GM23338 (cell line): ENCODE data around the gene SUB1. TPM values are rescaled to one million over a fixed set of nuclear protein-coding genes. Genes with fewer than 3 reads are reported as not detected.

Experiments used
- ATAC-seq: fragments of 200-7000 bp; cut with Tn5 transposase; 3 replicates; pipeline ENCODE4 v1.9.1; 2020
- DNase-seq: peaks from one replicate; pipeline ENCODE4 v3.0.0-alpha.2; 2015; ENCODE audit warnings: low spot score
- H2AFZ ChIP-seq: fragments of 200-600 bp; sonication (generic); 2 replicates; pipeline ENCODE4 v1.8.0; 2016; ENCODE audit warnings: antibody characterized with exemption, mild to moderate bottlenecking, moderate library complexity
- H3F3A ChIP-seq: fragments of 200-600 bp; sonication (generic); replicated peaks from 2 replicates; pipeline ENCODE4 v1.8.0; 2017; ENCODE audit warnings: antibody characterized with exemption, mixed run types, low read depth
- H3K27ac ChIP-seq: fragments of 200-600 bp; sonication (generic); 2 replicates; pipeline ENCODE4 v1.6.1; 2016; ENCODE audit warnings: low read depth
- H3K27me3 ChIP-seq: fragments of 200-600 bp; sonication (generic); 2 replicates; pipeline ENCODE4 v1.8.0; 2016; ENCODE audit warnings: mild to moderate bottlenecking, mixed run types, moderate library complexity; ENCODE audit not compliant: insufficient read depth
- H3K36me3 ChIP-seq: fragments of 200-600 bp; sonication (generic); 2 replicates; pipeline ENCODE4 v1.8.0; 2016; ENCODE audit warnings: mild to moderate bottlenecking; ENCODE audit not compliant: insufficient read depth
- H3K4me1 ChIP-seq: fragments of 200-600 bp; sonication (generic); 2 replicates; pipeline ENCODE4 v1.8.0; 2016; ENCODE audit warnings: mild to moderate bottlenecking, moderate library complexity; ENCODE audit not compliant: insufficient read depth
- H3K4me2 ChIP-seq: fragments of 200-600 bp; sonication (generic); 2 replicates; pipeline ENCODE4 v1.7.1; 2017; ENCODE audit warnings: mixed run types
- H3K4me3 ChIP-seq: fragments of 200-600 bp; sonication (generic); 2 replicates; pipeline ENCODE4 v1.6.1; 2016; ENCODE audit warnings: mixed run types
- H3K79me2 ChIP-seq: fragments of 200-600 bp; sonication (generic); replicated peaks from 2 replicates; pipeline ENCODE4 v1.8.0; 2017; ENCODE audit warnings: mild to moderate bottlenecking; ENCODE audit not compliant: insufficient read depth
- H3K9me2 ChIP-seq: fragments of 200-600 bp; sonication (generic); 2 replicates; pipeline ENCODE4 v1.8.0; 2017; ENCODE audit not compliant: insufficient read depth
- H4K20me1 ChIP-seq: fragments of 200-600 bp; sonication (generic); replicated peaks from 2 replicates; pipeline ENCODE4 v1.8.0; 2017; ENCODE audit warnings: mild to moderate bottlenecking; ENCODE audit not compliant: insufficient read depth
- H3K27ac Mint-ChIP-seq: 2 replicates; pipeline ENCODE4 v1.8.0; 2020; ENCODE audit warnings: inconsistent platforms, mild to moderate bottlenecking, moderate library complexity, mixed read lengths
- H3K27me3 Mint-ChIP-seq: 3 replicates; pipeline ENCODE4 v1.8.0; 2022; ENCODE audit warnings: low read depth, mild to moderate bottlenecking, moderate library complexity, mixed read lengths, inconsistent platforms; ENCODE audit not compliant: insufficient read depth, poor library complexity
- H3K36me3 Mint-ChIP-seq: 3 replicates; pipeline ENCODE4 v1.8.0; 2021; ENCODE audit warnings: low read depth, mild to moderate bottlenecking, inconsistent platforms, moderate library complexity, mixed read lengths
- H3K4me1 Mint-ChIP-seq: 3 replicates; pipeline ENCODE4 v1.8.0; 2020; ENCODE audit warnings: mild to moderate bottlenecking, inconsistent platforms, mixed read lengths
- H3K4me3 Mint-ChIP-seq: 3 replicates; pipeline ENCODE4 v1.8.0; 2021; ENCODE audit warnings: moderate library complexity, mild to moderate bottlenecking, inconsistent platforms, mixed read lengths
- H3K9me3 Mint-ChIP-seq: 3 replicates; pipeline ENCODE4 v1.8.0; 2020; ENCODE audit warnings: moderate library complexity, mild to moderate bottlenecking, inconsistent platforms, mixed read lengths
- CREB1 ChIP-seq: fragments of 250-450 bp; sonication (Bioruptor Pico); IDR thresholded peaks from 2 replicates; pipeline ENCODE4 v1.5.0; 2020; ENCODE audit warnings: low read depth, mild to moderate bottlenecking, moderate library complexity
- ETS1 ChIP-seq: IDR thresholded peaks from 2 replicates; pipeline ENCODE4 v1.6.1; 2016; ENCODE audit warnings: antibody characterized with exemption
- EZH2 ChIP-seq: fragments of 200-600 bp; sonication (generic); IDR thresholded peaks from one replicate; pipeline ENCODE4 v1.8.0; 2017; ENCODE audit warnings: antibody characterized with exemption, mild to moderate bottlenecking, low read depth; ENCODE audit not compliant: unreplicated experiment
- EZH2phosphoT487 ChIP-seq: fragments of 200-600 bp; sonication (generic); IDR thresholded peaks from one replicate; pipeline ENCODE4 v1.8.1; 2018; ENCODE audit warnings: antibody characterized with exemption; ENCODE audit not compliant: unreplicated experiment
- JUNB ChIP-seq: IDR thresholded peaks from one replicate; pipeline ENCODE4 v1.6.1; 2016; ENCODE audit warnings: antibody characterized with exemption; ENCODE audit not compliant: unreplicated experiment
- NANOG ChIP-seq: IDR thresholded peaks from 2 replicates; pipeline ENCODE4 v1.6.1; 2016; ENCODE audit warnings: antibody characterized with exemption, borderline replicate concordance
- POLR2AphosphoS5 ChIP-seq: IDR thresholded peaks from 2 replicates; pipeline ENCODE4 v1.6.1; 2016; ENCODE audit warnings: antibody characterized with exemption, low read depth
- REST ChIP-seq: IDR thresholded peaks from one replicate; pipeline ENCODE4 v1.6.1; 2018; ENCODE audit warnings: antibody characterized with exemption; ENCODE audit not compliant: unreplicated experiment
- STAT1 ChIP-seq: IDR thresholded peaks from one replicate; pipeline ENCODE4 v1.6.1; 2016; ENCODE audit warnings: antibody characterized with exemption; ENCODE audit not compliant: unreplicated experiment
- ZNF114 ChIP-seq: fragments of 250-450 bp; sonication (Bioruptor Pico); IDR thresholded peaks from 2 replicates; pipeline ENCODE4 v1.5.0; 2020; ENCODE audit warnings: mild to moderate bottlenecking, moderate library complexity
- ZNF331 ChIP-seq: fragments of 250-450 bp; sonication (Bioruptor Pico); IDR thresholded peaks from 2 replicates; pipeline ENCODE4 v1.5.0; 2020; ENCODE audit warnings: low read depth, mild to moderate bottlenecking, moderate library complexity
- polyA plus RNA-seq: library from polyadenylated mRNA; unstranded; fragments of >200 nt; fragmentation: Nextera tagmentation; extraction: Ambion mirVana; gene quantifications from 2 replicates; pipeline ENCODE4 v1.2.1, GENCODE V29; 2016
- total RNA-seq: library from RNA; depleted of rRNA; stranded (reverse); fragments of >200 nt; shearing (Covaris generic); gene quantifications from 2 replicates; pipeline ENCODE4 v1.2.3, GENCODE V29; 2014
- TF ChIP-seq, protein P1 (sequence below): fragments of 250-450 bp; sonication (Bioruptor Pico); IDR thresholded peaks from 2 replicates; pipeline ENCODE4 v1.5.0; 2020; ENCODE audit warnings: mild to moderate bottlenecking, moderate library complexity
- TF ChIP-seq, protein P2 (sequence below), 2 experiments: fragments of 200-600 bp in 1 of 2; sonication (generic) in 1 of 2; conservative IDR thresholded peaks; 2 replicates each; pipeline versions ENCODE4 v1.5.1 to v1.6.1; 2016 to 2017; ENCODE audit warnings: antibody characterized with exemption in 2 of 2, low read depth in 2 of 2, mild to moderate bottlenecking in 2 of 2, moderate library complexity in 1 of 2

SUB1 gene
- total and polyA plus RNA-seq, 2 experiments from 2014 or later: 365 to 1,041 TPM

DNA sequence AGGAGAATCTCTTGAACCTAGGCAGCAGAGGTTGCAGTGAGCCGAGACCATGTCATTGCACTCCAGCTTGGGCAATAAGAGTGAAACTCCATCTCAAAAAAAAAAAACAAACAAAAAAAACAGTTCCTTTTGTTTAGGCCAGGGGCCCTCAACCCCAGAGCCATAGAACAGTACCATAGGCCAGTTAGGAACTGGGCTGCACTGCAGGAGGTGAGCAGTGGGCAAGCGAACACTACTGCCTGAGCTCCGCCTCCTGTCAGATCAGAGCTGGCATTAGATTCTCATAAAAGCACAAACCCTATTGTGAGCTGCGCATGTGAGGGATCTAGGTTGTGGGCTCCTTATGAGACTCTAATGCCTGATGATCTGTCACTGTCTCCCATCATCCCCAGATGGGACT lies 49.1 kb upstream of the SUB1 start:
- H3K27ac Mint-ChIP-seq: no peak overlapping the region
- H2AFZ ChIP-seq: no peak overlapping the region
- no peak overlapping the region for H3K4me3 ChIP-seq
- no peaks in the 10 kb centered on the region for H3K9me2 ChIP-seq
- H3K27me3 ChIP-seq: no peaks in the 10 kb centered on the region
- H4K20me1 ChIP-seq: no peaks in the 10 kb centered on the region
- TF ChIP-seq EZH2phosphoT487 (no peak), NANOG (no peak), ZNF331 (CRISPR knock-in tag) (no peak), POLR2AphosphoS5 (no peak), REST (no peak), ETS1 (no peak), ZNF114 (CRISPR knock-in tag) (no peak), JUNB (no peak), STAT1 (no peak), CREB1 (CRISPR knock-in tag) (no peak), EZH2 (no peak)
- TF ChIP-seq, protein P1, sequence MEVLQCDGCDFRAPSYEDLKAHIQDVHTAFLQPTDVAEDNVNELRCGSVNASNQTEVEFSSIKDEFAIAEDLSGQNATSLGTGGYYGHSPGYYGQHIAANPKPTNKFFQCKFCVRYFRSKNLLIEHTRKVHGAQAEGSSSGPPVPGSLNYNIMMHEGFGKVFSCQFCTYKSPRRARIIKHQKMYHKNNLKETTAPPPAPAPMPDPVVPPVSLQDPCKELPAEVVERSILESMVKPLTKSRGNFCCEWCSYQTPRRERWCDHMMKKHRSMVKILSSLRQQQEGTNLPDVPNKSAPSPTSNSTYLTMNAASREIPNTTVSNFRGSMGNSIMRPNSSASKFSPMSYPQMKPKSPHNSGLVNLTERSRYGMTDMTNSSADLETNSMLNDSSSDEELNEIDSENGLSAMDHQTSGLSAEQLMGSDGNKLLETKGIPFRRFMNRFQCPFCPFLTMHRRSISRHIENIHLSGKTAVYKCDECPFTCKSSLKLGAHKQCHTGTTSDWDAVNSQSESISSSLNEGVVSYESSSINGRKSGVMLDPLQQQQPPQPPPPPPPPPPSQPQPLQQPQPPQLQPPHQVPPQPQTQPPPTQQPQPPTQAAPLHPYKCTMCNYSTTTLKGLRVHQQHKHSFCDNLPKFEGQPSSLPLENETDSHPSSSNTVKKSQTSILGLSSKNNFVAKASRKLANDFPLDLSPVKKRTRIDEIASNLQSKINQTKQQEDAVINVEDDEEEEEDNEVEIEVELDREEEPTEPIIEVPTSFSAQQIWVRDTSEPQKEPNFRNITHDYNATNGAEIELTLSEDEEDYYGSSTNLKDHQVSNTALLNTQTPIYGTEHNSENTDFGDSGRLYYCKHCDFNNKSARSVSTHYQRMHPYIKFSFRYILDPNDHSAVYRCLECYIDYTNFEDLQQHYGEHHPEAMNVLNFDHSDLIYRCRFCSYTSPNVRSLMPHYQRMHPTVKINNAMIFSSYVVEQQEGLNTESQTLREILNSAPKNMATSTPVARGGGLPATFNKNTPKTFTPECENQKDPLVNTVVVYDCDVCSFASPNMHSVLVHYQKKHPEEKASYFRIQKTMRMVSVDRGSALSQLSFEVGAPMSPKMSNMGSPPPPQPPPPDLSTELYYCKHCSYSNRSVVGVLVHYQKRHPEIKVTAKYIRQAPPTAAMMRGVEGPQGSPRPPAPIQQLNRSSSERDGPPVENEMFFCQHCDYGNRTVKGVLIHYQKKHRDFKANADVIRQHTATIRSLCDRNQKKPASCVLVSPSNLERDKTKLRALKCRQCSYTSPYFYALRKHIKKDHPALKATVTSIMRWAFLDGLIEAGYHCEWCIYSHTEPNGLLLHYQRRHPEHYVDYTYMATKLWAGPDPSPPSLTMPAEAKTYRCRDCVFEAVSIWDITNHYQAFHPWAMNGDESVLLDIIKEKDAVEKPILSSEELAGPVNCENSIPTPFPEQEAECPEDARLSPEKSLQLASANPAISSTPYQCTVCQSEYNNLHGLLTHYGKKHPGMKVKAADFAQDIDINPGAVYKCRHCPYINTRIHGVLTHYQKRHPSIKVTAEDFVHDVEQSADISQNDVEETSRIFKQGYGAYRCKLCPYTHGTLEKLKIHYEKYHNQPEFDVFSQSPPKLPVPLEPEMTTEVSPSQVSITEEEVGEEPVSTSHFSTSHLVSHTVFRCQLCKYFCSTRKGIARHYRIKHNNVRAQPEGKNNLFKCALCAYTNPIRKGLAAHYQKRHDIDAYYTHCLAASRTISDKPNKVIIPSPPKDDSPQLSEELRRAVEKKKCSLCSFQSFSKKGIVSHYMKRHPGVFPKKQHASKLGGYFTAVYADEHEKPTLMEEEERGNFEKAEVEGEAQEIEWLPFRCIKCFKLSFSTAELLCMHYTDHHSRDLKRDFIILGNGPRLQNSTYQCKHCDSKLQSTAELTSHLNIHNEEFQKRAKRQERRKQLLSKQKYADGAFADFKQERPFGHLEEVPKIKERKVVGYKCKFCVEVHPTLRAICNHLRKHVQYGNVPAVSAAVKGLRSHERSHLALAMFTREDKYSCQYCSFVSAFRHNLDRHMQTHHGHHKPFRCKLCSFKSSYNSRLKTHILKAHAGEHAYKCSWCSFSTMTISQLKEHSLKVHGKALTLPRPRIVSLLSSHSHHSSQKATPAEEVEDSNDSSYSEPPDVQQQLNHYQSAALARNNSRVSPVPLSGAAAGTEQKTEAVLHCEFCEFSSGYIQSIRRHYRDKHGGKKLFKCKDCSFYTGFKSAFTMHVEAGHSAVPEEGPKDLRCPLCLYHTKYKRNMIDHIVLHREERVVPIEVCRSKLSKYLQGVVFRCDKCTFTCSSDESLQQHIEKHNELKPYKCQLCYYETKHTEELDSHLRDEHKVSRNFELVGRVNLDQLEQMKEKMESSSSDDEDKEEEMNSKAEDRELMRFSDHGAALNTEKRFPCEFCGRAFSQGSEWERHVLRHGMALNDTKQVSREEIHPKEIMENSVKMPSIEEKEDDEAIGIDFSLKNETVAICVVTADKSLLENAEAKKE (CRISPR knock-in tag): no peak
- TF ChIP-seq, protein P2, sequence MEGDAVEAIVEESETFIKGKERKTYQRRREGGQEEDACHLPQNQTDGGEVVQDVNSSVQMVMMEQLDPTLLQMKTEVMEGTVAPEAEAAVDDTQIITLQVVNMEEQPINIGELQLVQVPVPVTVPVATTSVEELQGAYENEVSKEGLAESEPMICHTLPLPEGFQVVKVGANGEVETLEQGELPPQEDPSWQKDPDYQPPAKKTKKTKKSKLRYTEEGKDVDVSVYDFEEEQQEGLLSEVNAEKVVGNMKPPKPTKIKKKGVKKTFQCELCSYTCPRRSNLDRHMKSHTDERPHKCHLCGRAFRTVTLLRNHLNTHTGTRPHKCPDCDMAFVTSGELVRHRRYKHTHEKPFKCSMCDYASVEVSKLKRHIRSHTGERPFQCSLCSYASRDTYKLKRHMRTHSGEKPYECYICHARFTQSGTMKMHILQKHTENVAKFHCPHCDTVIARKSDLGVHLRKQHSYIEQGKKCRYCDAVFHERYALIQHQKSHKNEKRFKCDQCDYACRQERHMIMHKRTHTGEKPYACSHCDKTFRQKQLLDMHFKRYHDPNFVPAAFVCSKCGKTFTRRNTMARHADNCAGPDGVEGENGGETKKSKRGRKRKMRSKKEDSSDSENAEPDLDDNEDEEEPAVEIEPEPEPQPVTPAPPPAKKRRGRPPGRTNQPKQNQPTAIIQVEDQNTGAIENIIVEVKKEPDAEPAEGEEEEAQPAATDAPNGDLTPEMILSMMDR (conservative IDR thresholded peaks at IDR 0.05; ENCODE audit: low read depth in 2 of 2): no peak
- no peak overlapping the region for H3K4me3 Mint-ChIP-seq
- H3K9me3 Mint-ChIP-seq: no peaks in the 10 kb centered on the region; the same call in 2 of the 3 replicates
- no peak overlapping the region for H3K27ac ChIP-seq
- H3K36me3 Mint-ChIP-seq: no peaks in the 10 kb centered on the region
- H3K4me2 ChIP-seq: no peak overlapping the region
- H3K79me2 ChIP-seq: no peaks in the 10 kb centered on the region
- H3F3A ChIP-seq: no peaks in the 10 kb centered on the region
- peaks cover 16% of the 10 kb centered on the region for H3K4me1 Mint-ChIP-seq
- peaks cover 5% of the 10 kb centered on the region for H3K27me3 Mint-ChIP-seq
- ATAC-seq (no peak), DNase-seq (no peak)
- no peaks in the 10 kb centered on the region for H3K4me1 ChIP-seq
- no peaks in the 10 kb centered on the region for H3K36me3 ChIP-seq
